K562 (cell line): Measurements from ENCODE around the gene PCDHGA5. TPM values are rescaled to one million over a fixed set of nuclear protein-coding genes. Genes with fewer than 3 reads are reported as not detected.

Experiments
- ATAC-seq: fragments of 200-7000 bp; cut with Tn5 transposase; 3 replicates; pipeline ENCODE4 v1.9.1; 2020; ENCODE audit warnings: moderate library complexity
- BruUV-seq: library from RNA; stranded (reverse); fragments of 400-500 nt; replicated peaks from 2 replicates; lab custom pipeline; 2021; lab: Mats Ljungman, UMichigan
- CTCF ChIA-PET: fragments of 300-600 bp; formaldehyde crosslinking; extraction: SDS; loops from one replicate; lab custom pipeline; 2021; ENCODE audit warnings: low intra/inter-chr PET ratio; lab: Yijun Ruan, JAX
- POLR2A ChIA-PET: fragments of 300-600, 350-650 bp; sonication (Branson Sonifier 250); formaldehyde crosslinking; extraction: SDS; loops from one replicate; lab custom pipeline; 2021; ENCODE audit warnings: antibody characterized with exemption, inconsistent platforms; lab: Yijun Ruan, JAX
- DNase-seq, 4 experiments: peaks; one replicate each; pipeline versions ENCODE4 v3.0.0 to v3.0.0-alpha.2; 2011 to 2018; ENCODE audit warnings: low spot score in 3 of 4, mixed read lengths in 3 of 4; ENCODE audit errors: extremely low read depth in 1 of 4
- FAIRE-seq: peaks from 2 replicates; lab custom pipeline; 2011; peaks lifted over from hg19 to GRCh38; lab: Jason Lieb, UNC
- H2AFZ ChIP-seq: 2 replicates; pipeline ENCODE4 v1.6.0; 2011; ENCODE audit warnings: low read depth, low read length, control low read depth, inconsistent platforms
- H3K27ac ChIP-seq: fragments of 200-600 bp; 3 replicates; pipeline ENCODE4 v1.8.0; 2011; ENCODE audit warnings: low read depth, mild to moderate bottlenecking, control low read depth, inconsistent platforms, low read length, moderate library complexity, mixed read lengths; ENCODE audit errors: extremely low read depth
- H3K27me3 ChIP-seq, 2 experiments: fragments of 300-600 bp in 1 of 2; 2 replicates in 1 of 2; 3 replicates in 1 of 2; pipeline versions ENCODE4 v1.6.0 to v1.8.0; 2011; ENCODE audit warnings: inconsistent platforms in 2 of 2, low read length in 2 of 2, mild to moderate bottlenecking in 1 of 2, mixed read lengths in 1 of 2, moderate library complexity in 1 of 2; ENCODE audit not compliant: control insufficient read depth in 2 of 2, insufficient read depth in 2 of 2
- H3K36me3 ChIP-seq: fragments of 300-600 bp; 3 replicates; pipeline ENCODE4 v1.8.0; 2011; ENCODE audit warnings: mild to moderate bottlenecking, low read length, inconsistent platforms; ENCODE audit not compliant: control insufficient read depth, insufficient read depth
- H3K4me1 ChIP-seq, 2 experiments: fragments of 200-600 bp in 1 of 2; replicated peaks in 1 of 2; 2 replicates in 1 of 2; 3 replicates in 1 of 2; pipeline versions ENCODE4 v1.5.1 to v1.8.0; 2011; ENCODE audit warnings: inconsistent platforms in 2 of 2, low read length in 2 of 2, mild to moderate bottlenecking in 1 of 2, mixed read lengths in 1 of 2, moderate library complexity in 1 of 2; ENCODE audit not compliant: control insufficient read depth in 2 of 2, insufficient read depth in 2 of 2
- H3K4me2 ChIP-seq: 2 replicates; pipeline ENCODE4 v1.6.1; 2011; ENCODE audit warnings: low read length, control low read depth, inconsistent platforms, mixed read lengths; ENCODE audit not compliant: insufficient read depth
- H3K4me3 ChIP-seq: fragments of 200-600 bp; sonication (generic), shearing (Covaris generic); 2 replicates; pipeline ENCODE4 v1.5.1; 2016; ENCODE audit warnings: control low read depth, inconsistent platforms
- H3K79me2 ChIP-seq: fragments of 200-600 bp; 3 replicates; pipeline ENCODE4 v1.8.0; 2011; ENCODE audit warnings: low read length, inconsistent platforms; ENCODE audit not compliant: control insufficient read depth, insufficient read depth
- H3K9ac ChIP-seq, 2 experiments: 2 replicates each; pipeline versions ENCODE4 v1.6.0 to v1.6.1; 2011; ENCODE audit warnings: low read depth in 2 of 2, low read length in 2 of 2, control low read depth in 1 of 2, inconsistent platforms in 1 of 2, mild to moderate bottlenecking in 1 of 2, mixed read lengths in 1 of 2; ENCODE audit not compliant: insufficient read depth in 1 of 2
- H3K9me1 ChIP-seq: one replicate; pipeline ENCODE4 v1.6.0; 2011; ENCODE audit warnings: inconsistent platforms, mild to moderate bottlenecking, low read length, moderate library complexity; ENCODE audit not compliant: control insufficient read depth, insufficient read depth
- H3K9me3 ChIP-seq: replicated peaks from 2 replicates; pipeline ENCODE4 v1.5.1; 2011; ENCODE audit warnings: low read depth, low read length, inconsistent platforms; ENCODE audit not compliant: control insufficient read depth, insufficient read depth
- H4K20me1 ChIP-seq: replicated peaks from 2 replicates; pipeline ENCODE4 v1.6.1; 2011; ENCODE audit warnings: low read length, inconsistent platforms, mixed read lengths; ENCODE audit not compliant: control insufficient read depth, insufficient read depth
- ARID2 ChIP-seq: fragments of 450-650 bp; IDR thresholded peaks from 2 replicates; pipeline ENCODE4 v1.6.1; 2017; ENCODE audit warnings: antibody characterized with exemption, mild to moderate bottlenecking
- CREB1 ChIP-seq, 2 experiments: sonication (generic) in 1 of 2; formaldehyde crosslinking in 1 of 2; IDR thresholded peaks; 2 replicates each; pipeline versions ENCODE4 v1.6.1 to v1.8.0; 2012 to 2022; ENCODE audit warnings: inconsistent platforms in 1 of 2, mild to moderate bottlenecking in 1 of 2, missing genetic modification reagents in 1 of 2, moderate library complexity in 1 of 2
- DDX20 ChIP-seq: fragments of 450-650 bp; IDR thresholded peaks from 2 replicates; pipeline ENCODE4 v1.6.1; 2016; ENCODE audit warnings: missing genetic modification characterization, low read depth, mild to moderate bottlenecking, missing compliant biosample characterization, moderate library complexity
- DPF2 ChIP-seq: fragments of 450-650 bp; IDR thresholded peaks from 2 replicates; pipeline ENCODE4 v1.6.1; 2016
- ELF1 ChIP-seq: fragments of 200-800 bp; sonication (Bioruptor generic); IDR thresholded peaks from 2 replicates; pipeline ENCODE4 v1.6.1; 2016; ENCODE audit warnings: missing genetic modification characterization, missing compliant biosample characterization
- GATAD2A ChIP-seq: fragments of 450-650 bp; IDR thresholded peaks from 2 replicates; pipeline ENCODE4 v1.6.1; 2017
- HDAC2 ChIP-seq: fragments of 450-650 bp; IDR thresholded peaks from 2 replicates; pipeline ENCODE4 v1.6.1; 2016; ENCODE audit warnings: mild to moderate bottlenecking
- HIVEP1 ChIP-seq: fragments of 250-450 bp; sonication (Bioruptor Pico); IDR thresholded peaks from 2 replicates; pipeline ENCODE4 v1.4.0; 2020; ENCODE audit warnings: mild to moderate bottlenecking
- HLTF ChIP-seq: fragments of 450-650 bp; IDR thresholded peaks from 2 replicates; pipeline ENCODE4 v1.6.1; 2016
- MCM2 ChIP-seq: fragments of 450-650 bp; IDR thresholded peaks from 2 replicates; pipeline ENCODE4 v1.6.1; 2017; ENCODE audit warnings: low read depth, mild to moderate bottlenecking
- RBM25 ChIP-seq: fragments of 200-400 bp; formaldehyde crosslinking; IDR thresholded peaks from 2 replicates; pipeline ENCODE4 v1.6.1; 2018; ENCODE audit warnings: low read length, low read depth, moderate library complexity; ENCODE audit not compliant: severe bottlenecking
- SOX6 ChIP-seq: fragments of 450-650 bp; IDR thresholded peaks from 2 replicates; pipeline ENCODE4 v1.6.1; 2014; ENCODE audit warnings: mild to moderate bottlenecking
- TAF1 ChIP-seq: IDR thresholded peaks from 2 replicates; pipeline ENCODE4 v1.6.1; 2011; ENCODE audit warnings: mild to moderate bottlenecking, low read length, moderate library complexity; ENCODE audit not compliant: insufficient read depth, control insufficient read depth, severe bottlenecking; ENCODE audit errors: extremely low read depth
- ZNF253 ChIP-seq: fragments of 250-450 bp; sonication (Bioruptor Pico); conservative IDR thresholded peaks from 2 replicates; pipeline ENCODE4 v1.6.1; 2021; ENCODE audit warnings: mild to moderate bottlenecking
- in situ Hi-C: fragments of 300-500 bp; cut with MboI; formaldehyde crosslinking; loops from 4 replicates; pipeline ENCODE4 v1.15.0; 2018; ENCODE audit warnings: inconsistent platforms, mixed read lengths
- intact Hi-C: fragments of 100-400 bp; cut with micrococcal nuclease; formaldehyde crosslinking; loops from 2 replicates; pipeline ENCODE4 v1.14.2; 2022
- polyA plus RNA-seq, 8 experiments: library from polyadenylated mRNA; depleted of rRNA in 4 of 8; stranded (reverse) in 5 of 8; unstranded in 3 of 8; fragments of >200 nt; fragmentation: Nextera tagmentation in 2 of 8; fragmentation: Illumina TruSeq in 1 of 8; extraction: Ambion mirVana in 2 of 8; extraction: Trizol in 1 of 8; gene quantifications; 2 replicates each; pipeline versions ENCODE4 v1.2.1 to v1.2.3, GENCODE V29; 2011 to 2014; ENCODE audit warnings: inconsistent platforms in 1 of 8, missing spikeins in 1 of 8
- total RNA-seq, 7 experiments: library from RNA; depleted of rRNA in 6 of 7; stranded (reverse); fragments of >200 nt in 6 of 7; fragmentation: Illumina TruSeq in 2 of 7; extraction: Trizol in 2 of 7; gene quantifications; 2 replicates each; pipeline versions ENCODE4 v1.2.1 to v1.2.3, GENCODE V29; 2011 to 2021; ENCODE audit warnings: low replicate concordance in 1 of 7
- TF ChIP-seq, protein P1 (sequence below), 2 experiments: IDR thresholded peaks; 2 replicates each; pipeline ENCODE4 v1.6.1; 2011; ENCODE audit warnings: borderline replicate concordance in 1 of 2, control low read depth in 1 of 2, low read depth in 1 of 2, low read length in 1 of 2, mild to moderate bottlenecking in 1 of 2, mixed read lengths in 1 of 2, moderate library complexity in 1 of 2; ENCODE audit not compliant: insufficient read depth in 1 of 2, insufficient read length in 1 of 2, poor library complexity in 1 of 2, severe bottlenecking in 1 of 2; ENCODE audit errors: extremely low read depth in 1 of 2
- TF ChIP-seq, protein P2 (sequence below), 2 experiments: fragments of 450-650 bp in 1 of 2; sonication (generic) in 1 of 2; formaldehyde crosslinking in 1 of 2; IDR thresholded peaks in 1 of 2; conservative IDR thresholded peaks in 1 of 2; 2 replicates each; pipeline versions ENCODE4 v1.6.1 to v1.8.1; 2016 to 2023; ENCODE audit warnings: mild to moderate bottlenecking in 2 of 2, moderate library complexity in 2 of 2, inconsistent platforms in 1 of 2, missing genetic modification reagents in 1 of 2
- TF ChIP-seq, protein P3 (sequence below): sonication (generic); formaldehyde crosslinking; IDR thresholded peaks from 2 replicates; pipeline ENCODE4 v1.8.1; 2023; ENCODE audit warnings: mild to moderate bottlenecking, missing genetic modification reagents
- TF ChIP-seq, protein P4 (sequence below), 2 experiments: IDR thresholded peaks; 2 replicates each; pipeline ENCODE4 v1.6.1; 2012; ENCODE audit warnings: improper control_type of control experiment in 2 of 2, low read depth in 2 of 2, low read length in 2 of 2, borderline replicate concordance in 1 of 2

Gene PCDHGA5
- total and polyA plus RNA-seq, 9 of the 15 experiments (the other 6 are each of a cell fraction or from before 2014, with no cell fraction given), result 0.01 to 0.18 (median 0.12) TPM; not detected in 1

DNA sequence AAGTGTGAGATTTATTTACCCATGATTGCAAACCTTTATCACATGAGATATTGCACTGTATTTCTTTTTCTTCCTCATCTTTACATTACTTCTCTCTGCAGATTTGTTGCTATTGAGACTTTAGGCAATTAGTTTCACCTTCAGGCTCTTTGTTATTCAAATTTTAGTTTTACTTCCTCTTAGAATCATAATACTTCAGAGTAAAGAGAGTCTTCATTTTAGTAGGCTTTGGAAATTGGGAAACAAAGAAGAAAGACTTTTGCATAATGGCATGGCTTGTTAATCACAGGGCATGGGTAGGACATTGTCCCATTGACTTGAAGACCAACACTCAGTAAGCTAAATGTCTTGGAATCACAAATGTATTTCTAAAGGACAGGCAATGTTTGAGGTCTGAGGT lies 1.2 kb upstream of the PCDHGA5 start:
- Histone ChIP-seq H3K9me3 (no peaks in the 10 kb centered on the region; the same call in 1 of the 2 replicates), H3K27ac (no peak overlapping the region), H3K4me1 (peaks cover 0 to 12% of the 10 kb centered on the region in 2 experiments; a peak in 2 of 5 replicates)
- no peak for TF ChIP-seq ZNF253 (CRISPR knock-in tag)
- no peak for TF ChIP-seq SOX6
- TF ChIP-seq GATAD2A, result no peak
- TF ChIP-seq, protein P1, sequence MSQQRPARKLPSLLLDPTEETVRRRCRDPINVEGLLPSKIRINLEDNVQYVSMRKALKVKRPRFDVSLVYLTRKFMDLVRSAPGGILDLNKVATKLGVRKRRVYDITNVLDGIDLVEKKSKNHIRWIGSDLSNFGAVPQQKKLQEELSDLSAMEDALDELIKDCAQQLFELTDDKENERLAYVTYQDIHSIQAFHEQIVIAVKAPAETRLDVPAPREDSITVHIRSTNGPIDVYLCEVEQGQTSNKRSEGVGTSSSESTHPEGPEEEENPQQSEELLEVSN (IDR thresholded peaks at IDR 0.05; ENCODE audit: borderline replicate concordance in 1 of 2, extremely low read depth in 1 of 2, insufficient read depth in 1 of 2, insufficient read length in 1 of 2, low read depth in 1 of 2, low read length in 1 of 2, poor library complexity in 1 of 2, severe bottlenecking in 1 of 2), result no peak
- TF ChIP-seq, protein P2, sequence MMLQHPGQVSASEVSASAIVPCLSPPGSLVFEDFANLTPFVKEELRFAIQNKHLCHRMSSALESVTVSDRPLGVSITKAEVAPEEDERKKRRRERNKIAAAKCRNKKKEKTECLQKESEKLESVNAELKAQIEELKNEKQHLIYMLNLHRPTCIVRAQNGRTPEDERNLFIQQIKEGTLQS (IDR thresholded peaks at IDR 0.05), result no peak
- TF ChIP-seq, protein P2 (CRISPR knock-in tag; conservative IDR thresholded peaks at IDR 0.05), result no peak
- no peak for TF ChIP-seq HDAC2
- TF ChIP-seq TAF1, result no peak
- TF ChIP-seq DPF2, result no peak
- TF ChIP-seq HIVEP1 (CRISPR knock-in tag), result no peak
- TF ChIP-seq MCM2, result no peak
- no peak for TF ChIP-seq ARID2
- TF ChIP-seq, protein P3, sequence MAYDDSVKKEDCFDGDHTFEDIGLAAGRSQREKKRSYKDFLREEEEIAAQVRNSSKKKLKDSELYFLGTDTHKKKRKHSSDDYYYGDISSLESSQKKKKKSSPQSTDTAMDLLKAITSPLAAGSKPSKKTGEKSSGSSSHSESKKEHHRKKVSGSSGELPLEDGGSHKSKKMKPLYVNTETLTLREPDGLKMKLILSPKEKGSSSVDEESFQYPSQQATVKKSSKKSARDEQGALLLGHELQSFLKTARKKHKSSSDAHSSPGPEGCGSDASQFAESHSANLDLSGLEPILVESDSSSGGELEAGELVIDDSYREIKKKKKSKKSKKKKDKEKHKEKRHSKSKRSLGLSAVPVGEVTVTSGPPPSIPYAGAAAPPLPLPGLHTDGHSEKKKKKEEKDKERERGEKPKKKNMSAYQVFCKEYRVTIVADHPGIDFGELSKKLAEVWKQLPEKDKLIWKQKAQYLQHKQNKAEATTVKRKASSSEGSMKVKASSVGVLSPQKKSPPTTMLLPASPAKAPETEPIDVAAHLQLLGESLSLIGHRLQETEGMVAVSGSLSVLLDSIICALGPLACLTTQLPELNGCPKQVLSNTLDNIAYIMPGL (CRISPR knock-in tag), result no peak
- no peak for TF ChIP-seq ELF1 (tag)
- no peak for TF ChIP-seq CREB1 (IDR thresholded peaks at IDR 0.05)
- TF ChIP-seq CREB1 (CRISPR knock-in tag; IDR thresholded peaks at IDR 0.05), result no peak
- TF ChIP-seq HLTF, result no peak
- no peak for TF ChIP-seq DDX20
- TF ChIP-seq, protein P4, sequence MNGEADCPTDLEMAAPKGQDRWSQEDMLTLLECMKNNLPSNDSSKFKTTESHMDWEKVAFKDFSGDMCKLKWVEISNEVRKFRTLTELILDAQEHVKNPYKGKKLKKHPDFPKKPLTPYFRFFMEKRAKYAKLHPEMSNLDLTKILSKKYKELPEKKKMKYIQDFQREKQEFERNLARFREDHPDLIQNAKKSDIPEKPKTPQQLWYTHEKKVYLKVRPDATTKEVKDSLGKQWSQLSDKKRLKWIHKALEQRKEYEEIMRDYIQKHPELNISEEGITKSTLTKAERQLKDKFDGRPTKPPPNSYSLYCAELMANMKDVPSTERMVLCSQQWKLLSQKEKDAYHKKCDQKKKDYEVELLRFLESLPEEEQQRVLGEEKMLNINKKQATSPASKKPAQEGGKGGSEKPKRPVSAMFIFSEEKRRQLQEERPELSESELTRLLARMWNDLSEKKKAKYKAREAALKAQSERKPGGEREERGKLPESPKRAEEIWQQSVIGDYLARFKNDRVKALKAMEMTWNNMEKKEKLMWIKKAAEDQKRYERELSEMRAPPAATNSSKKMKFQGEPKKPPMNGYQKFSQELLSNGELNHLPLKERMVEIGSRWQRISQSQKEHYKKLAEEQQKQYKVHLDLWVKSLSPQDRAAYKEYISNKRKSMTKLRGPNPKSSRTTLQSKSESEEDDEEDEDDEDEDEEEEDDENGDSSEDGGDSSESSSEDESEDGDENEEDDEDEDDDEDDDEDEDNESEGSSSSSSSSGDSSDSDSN (IDR thresholded peaks at IDR 0.05; ENCODE audit: borderline replicate concordance in 1 of 2, low read depth in 2 of 2, low read length in 2 of 2), result no peak
- TF ChIP-seq RBM25, result no peak
- TF ChIP-seq, all 486 proteins: peak for 0
- Histone ChIP-seq H2AFZ (no peak overlapping the region), H3K36me3 (no peaks in the 10 kb centered on the region), H3K4me3 (no peak overlapping the region), H4K20me1 (no peaks in the 10 kb centered on the region), H3K27me3 (peaks cover 13 to 36% of the 10 kb centered on the region in 2 experiments; a peak in 4 of 5 replicates), H3K9me1 (no peaks in the 10 kb centered on the region), H3K4me2 (no peak overlapping the region), H3K79me2 (no peaks in the 10 kb centered on the region), H3K9ac (no peak overlapping the region)
- FAIRE-seq (no peak), DNase-seq (no peak), ATAC-seq (no peak)
- in situ Hi-C loops, result no loop called here
- BruUV-seq, result no TSS peak
- intact Hi-C loops, result no loop called here
- ChIA-PET CTCF (no interaction called here), POLR2A (no interaction called here)
